ENCODE data around the gene CPSF4L.

Gene CPSF4L

DNA sequence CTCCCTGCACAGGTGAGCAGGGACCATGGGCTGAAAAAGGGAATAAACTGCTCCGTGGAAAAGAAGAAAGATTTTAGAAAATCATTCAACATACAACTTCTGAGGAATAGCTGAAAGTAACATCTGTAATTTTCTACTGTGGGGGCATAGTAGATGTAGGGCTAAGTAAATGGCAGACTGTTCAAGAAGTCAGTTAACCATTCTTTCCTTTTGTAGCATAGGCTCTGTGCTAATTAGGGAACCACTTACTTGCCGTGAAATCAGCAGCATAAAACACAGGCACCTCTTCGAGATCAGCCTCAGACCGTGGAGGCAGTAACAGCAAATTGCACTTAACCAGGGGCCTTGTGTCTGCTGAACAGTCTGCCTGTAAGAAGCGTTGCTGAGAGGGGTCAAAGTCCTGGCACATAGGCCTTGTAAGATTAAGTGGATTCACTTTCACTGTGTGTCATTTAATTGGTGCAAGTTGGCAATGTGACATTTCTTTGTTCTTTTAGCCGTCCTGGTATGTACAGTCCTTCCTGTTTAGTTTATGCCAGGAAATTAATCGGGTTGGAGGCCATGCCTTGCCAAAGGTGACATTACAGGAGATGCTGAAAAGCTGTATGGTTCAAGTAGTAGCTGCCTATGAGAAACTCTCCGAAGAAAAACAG, 58.4 kb downstream of the CPSF4L start:
- DNase-seq (ENCODE audit: low spot score) = peak; percentile 64

DNA sequence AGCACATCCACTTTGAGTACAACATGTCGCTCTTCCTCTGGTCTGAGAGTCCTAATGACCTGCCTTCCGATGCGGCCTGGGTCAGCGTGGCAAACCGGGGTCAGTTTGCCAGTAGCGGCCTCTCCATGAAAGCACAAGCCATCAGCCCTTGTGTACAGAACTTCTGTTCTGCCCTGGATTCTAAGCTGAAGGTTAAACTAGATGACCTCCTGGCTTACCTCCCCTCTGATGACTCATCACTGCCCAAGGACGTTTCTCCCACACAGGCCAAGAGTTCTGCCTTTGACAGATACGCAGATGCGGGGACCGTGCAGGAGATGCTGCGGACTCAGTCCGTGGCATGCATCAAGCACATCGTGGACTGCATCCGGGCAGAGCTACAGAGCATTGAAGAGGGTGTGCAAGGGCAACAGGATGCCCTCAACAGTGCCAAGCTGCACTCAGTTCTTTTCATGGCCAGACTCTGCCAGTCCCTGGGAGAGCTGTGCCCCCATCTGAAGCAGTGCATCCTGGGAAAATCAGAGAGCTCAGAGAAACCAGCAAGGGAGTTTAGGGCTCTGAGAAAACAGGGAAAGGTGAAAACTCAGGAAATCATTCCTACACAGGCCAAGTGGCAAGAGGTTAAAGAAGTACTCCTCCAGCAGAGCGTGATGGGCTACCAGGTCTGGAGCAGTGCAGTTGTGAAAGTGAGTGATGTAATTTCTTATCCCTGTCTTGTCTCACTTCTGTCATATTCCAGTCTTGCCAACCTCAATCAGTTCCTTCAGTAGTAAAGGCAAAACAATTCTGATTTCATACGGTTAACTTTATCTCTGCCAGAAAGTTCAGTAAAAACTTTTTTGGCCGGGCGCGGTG, 60.2 kb downstream of the CPSF4L start:
- DNase-seq (ENCODE audit: low spot score) = no peak

DNA sequence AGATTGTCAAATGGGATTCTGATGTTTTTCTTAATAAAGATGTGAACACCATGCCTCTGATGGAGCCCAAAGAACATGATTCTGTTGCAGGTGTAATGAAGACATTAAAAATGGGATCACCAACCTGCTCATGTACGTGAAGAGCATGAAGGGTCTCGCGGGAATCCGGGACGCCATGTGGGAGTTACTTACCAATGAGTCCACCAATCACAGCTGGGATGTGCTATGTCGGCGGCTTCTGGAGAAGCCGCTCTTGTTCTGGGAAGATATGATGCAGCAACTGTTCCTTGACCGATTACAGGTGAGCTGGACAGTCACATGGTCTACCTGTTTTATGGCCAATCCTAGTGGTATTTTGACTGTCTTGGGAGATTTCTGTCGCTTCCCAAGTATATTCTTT, 61.2 kb downstream of the CPSF4L start:
- DNase-seq (ENCODE audit: low spot score) = no peak

DNA sequence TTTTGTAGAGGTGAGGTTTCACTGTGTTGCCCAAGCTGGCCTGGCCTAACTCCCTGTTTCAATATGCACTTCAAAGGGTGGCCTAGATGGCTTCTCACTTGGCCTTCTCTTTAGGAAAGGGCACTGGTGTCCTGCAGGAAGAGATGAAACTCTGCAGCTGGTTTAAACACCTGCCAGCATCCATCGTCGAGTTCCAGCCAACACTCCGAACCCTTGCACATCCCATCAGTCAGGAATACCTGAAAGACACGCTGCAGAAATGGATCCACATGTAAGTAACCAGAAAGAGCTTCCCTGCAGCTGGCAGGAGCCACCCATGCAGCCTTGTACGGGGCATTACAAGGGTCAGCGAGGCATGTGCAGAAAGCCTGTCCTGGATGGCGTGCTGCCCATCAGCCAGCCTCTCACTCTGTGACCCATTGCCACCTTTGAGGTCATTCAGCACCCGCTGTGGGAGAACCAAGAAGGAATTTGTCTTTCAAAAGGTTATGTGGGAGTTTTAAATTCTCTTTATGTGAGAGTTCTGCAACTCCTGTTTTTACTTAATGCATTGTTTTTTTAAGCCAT, 61.8 kb downstream of the CPSF4L start:
- no peak for DNase-seq (ENCODE audit: low spot score)

DNA sequence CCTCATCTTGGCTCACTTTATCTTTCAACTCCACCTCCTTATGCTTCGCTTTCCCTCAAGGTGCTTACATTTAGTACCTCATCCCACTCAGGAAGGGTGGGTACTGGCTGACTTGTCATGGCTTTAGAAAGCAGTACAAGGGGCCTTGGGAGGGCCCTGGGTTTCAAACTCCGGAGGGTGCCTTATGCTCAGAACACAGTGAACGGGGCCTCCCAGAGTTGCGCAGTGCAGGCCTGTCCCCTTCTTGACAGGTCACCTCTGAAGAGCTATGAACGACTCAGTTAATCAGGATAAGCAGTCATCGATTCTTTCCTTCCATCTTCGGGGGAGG, 62.8 kb downstream of the CPSF4L start:
- no peak for DNase-seq (ENCODE audit: low spot score)
